CD14-positive monocyte (primary cell): Measurements from ENCODE around the gene ATP13A5. TPM values are rescaled to one million over a fixed set of nuclear protein-coding genes. Genes with fewer than 3 reads are reported as not detected.

Experiments
- DNase-seq, 3 donors: peaks; one replicate each; pipeline ENCODE4 v3.0.0-alpha.2; 2011 to 2022
- H2AFZ ChIP-seq: 2 replicates; pipeline ENCODE4 v1.6.0; 2012; ENCODE audit warnings: mild to moderate bottlenecking, low read depth, low read length, inconsistent platforms; ENCODE audit not compliant: insufficient read depth, poor library complexity, severe bottlenecking
- H3K27ac ChIP-seq, 2 donors: 1 replicate in 1 of 2; 2 replicates in 1 of 2; pipeline ENCODE4 v1.5.1; 2012 to 2013; ENCODE audit warnings: low read length in 2 of 2, control low read depth in 1 of 2, inconsistent platforms in 1 of 2, low read depth in 1 of 2, mild to moderate bottlenecking in 1 of 2
- H3K27me3 ChIP-seq, 2 donors: one replicate each; pipeline versions ENCODE4 v1.6.0 to v1.6.1; 2011 to 2013; ENCODE audit warnings: low read length in 2 of 2; ENCODE audit not compliant: control insufficient read depth in 2 of 2, insufficient read depth in 2 of 2
- H3K36me3 ChIP-seq, 2 donors: replicated peaks in 1 of 2; 1 replicate in 1 of 2; 2 replicates in 1 of 2; pipeline versions ENCODE4 v1.5.1 to v1.6.1; 2012 to 2013; ENCODE audit warnings: low read length in 2 of 2, control low read depth in 1 of 2, inconsistent platforms in 1 of 2, mild to moderate bottlenecking in 1 of 2; ENCODE audit not compliant: insufficient read depth in 2 of 2, control insufficient read depth in 1 of 2
- H3K4me1 ChIP-seq, 2 donors: 1 replicate in 1 of 2; 2 replicates in 1 of 2; pipeline versions ENCODE4 v1.5.1 to v1.6.1; 2012 to 2013; ENCODE audit warnings: low read length in 2 of 2, control low read depth in 1 of 2, inconsistent platforms in 1 of 2, mild to moderate bottlenecking in 1 of 2, moderate library complexity in 1 of 2; ENCODE audit not compliant: insufficient read depth in 2 of 2, control insufficient read depth in 1 of 2
- H3K4me2 ChIP-seq: replicated peaks from 2 replicates; pipeline ENCODE3; 2012; ENCODE audit warnings: low read length, moderate library complexity, mild to moderate bottlenecking; ENCODE audit not compliant: poor library complexity, severe bottlenecking; ENCODE audit errors: extremely low read depth
- H3K4me3 ChIP-seq, 3 experiments: fragments of 200-600 bp in 1 of 3; sonication (generic) in 1 of 3; replicated peaks in 1 of 3; 1 replicate in 2 of 3; 2 replicates in 1 of 3; pipeline ENCODE4 v1.5.1; 2011 to 2013; ENCODE audit warnings: low read length in 3 of 3, mild to moderate bottlenecking in 3 of 3, control low read depth in 2 of 3, low read depth in 2 of 3, inconsistent platforms in 1 of 3, moderate library complexity in 1 of 3
- H3K79me2 ChIP-seq: 2 replicates; pipeline ENCODE4 v1.6.0; 2012; ENCODE audit warnings: mild to moderate bottlenecking, control low read depth, inconsistent platforms, low read length, moderate library complexity; ENCODE audit not compliant: insufficient read depth
- H3K9ac ChIP-seq: 2 replicates; pipeline ENCODE4 v1.6.0; 2017; ENCODE audit warnings: low read length, mild to moderate bottlenecking; ENCODE audit not compliant: insufficient read depth, poor library complexity, severe bottlenecking
- H3K9me3 ChIP-seq, 2 donors: replicated peaks in 1 of 2; 1 replicate in 1 of 2; 2 replicates in 1 of 2; pipeline versions ENCODE4 v1.5.1 to v1.6.1; 2012 to 2013; ENCODE audit warnings: low read length in 2 of 2, control low read depth in 1 of 2; ENCODE audit not compliant: control insufficient read depth in 1 of 2, insufficient read depth in 1 of 2
- H4K20me1 ChIP-seq: 2 replicates; pipeline ENCODE4 v1.6.0; 2012; ENCODE audit warnings: mild to moderate bottlenecking, low read length, control low read depth, moderate library complexity; ENCODE audit not compliant: insufficient read depth
- H3K27ac Mint-ChIP-seq, 7 donors: one replicate each; pipeline ENCODE4 v1.8.0; 2020; ENCODE audit warnings: mild to moderate bottlenecking in 7 of 7, mixed read lengths in 7 of 7, moderate library complexity in 6 of 7, inconsistent platforms in 2 of 7
- H3K27me3 Mint-ChIP-seq, 3 donors: one replicate each; pipeline ENCODE4 v1.8.0; 2021 to 2022; ENCODE audit warnings: low read depth in 3 of 3, mild to moderate bottlenecking in 3 of 3, mixed read lengths in 3 of 3, moderate library complexity in 3 of 3, inconsistent platforms in 1 of 3
- H3K36me3 Mint-ChIP-seq, 2 donors: one replicate each; pipeline ENCODE4 v1.8.0; 2020; ENCODE audit warnings: mixed read lengths in 2 of 2, inconsistent platforms in 1 of 2, mild to moderate bottlenecking in 1 of 2
- H3K4me1 Mint-ChIP-seq: one replicate; pipeline ENCODE4 v1.8.0; 2020; ENCODE audit warnings: mild to moderate bottlenecking, mixed read lengths
- H3K4me3 Mint-ChIP-seq, 2 donors: one replicate each; pipeline ENCODE4 v1.8.0; 2020; ENCODE audit warnings: mild to moderate bottlenecking in 2 of 2, mixed read lengths in 2 of 2, moderate library complexity in 1 of 2
- H3K9me3 Mint-ChIP-seq, 7 donors: one replicate each; pipeline ENCODE4 v1.8.0; 2020 to 2022; ENCODE audit warnings: mixed read lengths in 7 of 7, mild to moderate bottlenecking in 6 of 7, moderate library complexity in 6 of 7, inconsistent platforms in 2 of 7
- CTCF ChIP-seq: fragments of 200-600 bp; IDR thresholded peaks from one replicate; pipeline ENCODE4 v1.8.0; 2022; ENCODE audit warnings: antibody characterized with exemption, mild to moderate bottlenecking
- WGBS: methylation state at CpG from one replicate; pipeline ENCODE4 v1.1.5; 2013; ENCODE audit warnings: missing lambda C conversion rate; ENCODE audit not compliant: insufficient coverage; 5-methylcytosine and 5-hydroxymethylcytosine counted together
- intact Hi-C, 2 donors: fragments of 100-400 bp; cut with micrococcal nuclease; formaldehyde crosslinking; loops; one replicate each; pipeline versions ENCODE4 v1.15.0 to v1.15.1; 2023
- polyA plus RNA-seq, 3 donors: library from polyadenylated mRNA; depleted of rRNA in 1 of 3; unstranded in 2 of 3; stranded (reverse) in 1 of 3; fragments of 300-500 nt in 2 of 3; fragments of >200 nt in 1 of 3; fragmentation: Illumina TruSeq in 2 of 3; gene quantifications; 1 replicate in 2 of 3; 2 replicates in 1 of 3; pipeline ENCODE4 v1.2.3, GENCODE V29; 2012 to 2021

Gene ATP13A5
- polyA plus RNA-seq, 3 donors, result not detected

GRCh38 chr3:193343726-193344222, 34.8 kb downstream of the ATP13A5 start:
- WGBS, result 86% methylated on average over 4 of the region's 4 CpGs
- Histone ChIP-seq H3K27ac (no peak overlapping the region), H4K20me1 (no peaks in the 10 kb centered on the region), H2AFZ (no peak overlapping the region), H3K36me3 (no peaks in the 10 kb centered on the region), H3K4me2 (no peak overlapping the region), H3K4me1 (no peaks in the 10 kb centered on the region), H3K79me2 (no peaks in the 10 kb centered on the region), H3K9ac (no peak overlapping the region), H3K9me3 (no peaks in the 10 kb centered on the region), H3K27me3 (no peaks in the 10 kb centered on the region), H3K4me3 (no peak overlapping the region)
- no peak for DNase-seq
- Mint-ChIP-seq H3K4me3 (no peak overlapping the region), H3K27ac (no peak overlapping the region), H3K4me1 (no peaks in the 10 kb centered on the region), H3K27me3 (no peaks in the 10 kb centered on the region), H3K9me3 (no peaks in the 10 kb centered on the region), H3K36me3 (no peaks in the 10 kb centered on the region)
- no peak for TF ChIP-seq CTCF
- intact Hi-C loops, result no loop called here

- H3K4me3 ChIP-seq, result no peak overlapping the region
- no peak overlapping the region for H3K27ac Mint-ChIP-seq
- H2AFZ ChIP-seq, result no peak overlapping the region
- H3K9me3 ChIP-seq, result no peaks in the 10 kb centered on the region
- H3K9me3 Mint-ChIP-seq, result peaks cover 0 to 1% (median 0%) of the 10 kb centered on the region in 7 donors
- H3K27me3 Mint-ChIP-seq, result no peaks in the 10 kb centered on the region
- H3K4me2 ChIP-seq, result no peak overlapping the region
- H3K36me3 Mint-ChIP-seq, result no peaks in the 10 kb centered on the region
- H4K20me1 ChIP-seq, result no peaks in the 10 kb centered on the region
- no peak overlapping the region for H3K27ac ChIP-seq
- H3K79me2 ChIP-seq, result no peaks in the 10 kb centered on the region
- intact Hi-C loops, result no loop called here
- no peak overlapping the region for H3K9ac ChIP-seq
- no peaks in the 10 kb centered on the region for H3K27me3 ChIP-seq
- no peaks in the 10 kb centered on the region for H3K36me3 ChIP-seq
- DNase-seq, result no peak
- no peaks in the 10 kb centered on the region for H3K4me1 Mint-ChIP-seq
- 86% methylated on average over 1 of the region's 2 CpGs for WGBS
- H3K4me3 Mint-ChIP-seq, result no peak overlapping the region
- TF ChIP-seq CTCF, result no peak
- H3K4me1 ChIP-seq, result no peaks in the 10 kb centered on the region
Observed at GRCh38 chr3:193342551-193342950, 36.0 kb downstream of the ATP13A5 start.
